Transverse colon (tissue), 4 donors: ENCODE data around the gene TADA2B. TPM values are rescaled to one million over a fixed set of nuclear protein-coding genes. Genes with fewer than 3 reads are reported as not detected.
"Not testable (repeated sequence)": the region's sequence is repeated elsewhere in the genome, so short reads cannot be mapped to it uniquely, and the experiment has no call there.

Source experiments
- DNase-seq: peaks from one replicate; pipeline ENCODE4 v3.0.0-alpha.2; 2019
- H3K27ac ChIP-seq, 4 donors: fragments of 200-600 bp; sonication (generic); 2 replicates each; pipeline ENCODE4 v1.5.1; 2016 to 2018; ENCODE audit warnings: inconsistent platforms in 4 of 4
- H3K27me3 ChIP-seq: fragments of 200-600 bp; sonication (generic); 2 replicates; pipeline ENCODE4 v1.5.1; 2017; ENCODE audit warnings: inconsistent platforms
- H3K36me3 ChIP-seq, 4 donors: fragments of 200-600 bp; sonication (generic); 2 replicates each; pipeline ENCODE4 v1.5.1; 2017 to 2019; ENCODE audit warnings: inconsistent platforms in 4 of 4
- H3K4me1 ChIP-seq, 4 donors: fragments of 200-600 bp; sonication (generic); 2 replicates each; pipeline ENCODE4 v1.5.1; 2017 to 2020; ENCODE audit warnings: inconsistent platforms in 4 of 4
- H3K4me3 ChIP-seq, 4 donors: fragments of 200-600 bp; sonication (generic); 1 replicate in 1 of 4; 2 replicates in 3 of 4; pipeline versions ENCODE4 v1.5.1 to v1.6.1; 2017 to 2019; ENCODE audit warnings: inconsistent platforms in 4 of 4
- H3K9me3 ChIP-seq, 2 donors: fragments of 200-600 bp; sonication (generic); 2 replicates each; pipeline ENCODE4 v1.5.1; 2017 to 2019; ENCODE audit warnings: inconsistent platforms in 2 of 2
- CTCF ChIP-seq, 5 experiments: fragments of 200-600 bp in 3 of 5; fragments of 450-650 bp in 2 of 5; sonication (generic) in 3 of 5; IDR thresholded peaks; 1 replicate in 2 of 5; 2 replicates in 3 of 5; pipeline ENCODE4 v1.5.1; 2016 to 2017; ENCODE audit warnings: antibody characterized with exemption in 5 of 5, inconsistent platforms in 3 of 5, mild to moderate bottlenecking in 2 of 5, moderate library complexity in 1 of 5
- EP300 ChIP-seq: sonication (generic); formaldehyde crosslinking; IDR thresholded peaks from one replicate; pipeline ENCODE4 v1.6.1; 2017; ENCODE audit warnings: antibody characterized with exemption, low read depth
- POLR2A ChIP-seq: fragments of 450-650 bp; IDR thresholded peaks from one replicate; pipeline ENCODE4 v1.6.1; 2016; ENCODE audit warnings: antibody characterized with exemption, mild to moderate bottlenecking, moderate library complexity
- POLR2AphosphoS5 ChIP-seq, 3 donors: sonication (generic); formaldehyde crosslinking; IDR thresholded peaks; one replicate each; pipeline ENCODE4 v1.6.1; 2016; ENCODE audit warnings: antibody characterized with exemption in 3 of 3
- WGBS, 2 donors: methylation state at CpG; one replicate each; pipeline ENCODE4 v1.1.5; 2018; ENCODE audit warnings: low coverage in 1 of 2; 5-methylcytosine and 5-hydroxymethylcytosine counted together
- in situ Hi-C, 4 donors: fragments of 200-750 bp; cut with MboI; loops; one replicate each; pipeline versions ENCODE4 v1.15.0 to v1.15.1; 2017; ENCODE audit warnings: low sequenced_read_pairs in 3 of 4, low pct_ligation_motif_present in 1 of 4, low pct_unique_long_range_greater_than_20kb in 1 of 4
- intact Hi-C: fragments of 100-400 bp; cut with DNase I; formaldehyde crosslinking; loops from one replicate; pipeline ENCODE4 v1.15.1; 2023; ENCODE audit warnings: low total_unique reads
- total RNA-seq, 4 donors: library from RNA; depleted of rRNA; stranded (reverse); fragments of >200 nt; gene quantifications; one replicate each; pipeline ENCODE4 v1.1.0, GENCODE V29; 2016

TADA2B gene
- total RNA-seq, 4 donors from 2014 or later, result 18.7 to 31.8 (median 27.4) TPM

- intact Hi-C loops (no loop called here), in situ Hi-C loops (no loop called here)
- no peak for DNase-seq
- Histone ChIP-seq H3K4me3 (peak overlapping the region in 1 of 4 donors; percentile 20), H3K36me3 (no peaks in the 10 kb centered on the region), H3K27ac (no peak overlapping the region), H3K9me3 (peaks cover 0 to 3% of the 10 kb centered on the region in 2 donors), H3K27me3 (peaks cover 17% of the 10 kb centered on the region), H3K4me1 (no peaks in the 10 kb centered on the region)
- WGBS, 2 donors, result 67% methylated on average over 1 to 9 of the region's 9 CpGs
- TF ChIP-seq CTCF (IDR thresholded peaks at IDR 0.05) (no peak), POLR2A (no peak), POLR2AphosphoS5 (IDR thresholded peaks at IDR 0.05) (no peak), EP300 (no peak)
Measured at GRCh38 chr4:7083597-7084563, 40.7 kb downstream of the TADA2B start.

- H3K27ac ChIP-seq, H3K9me3 ChIP-seq, in situ Hi-C loops, H3K36me3 ChIP-seq, H3K4me1 ChIP-seq, DNase-seq, intact Hi-C loops: not testable (repeated sequence)
- H3K27me3 ChIP-seq, result peaks cover 17% of the 10 kb centered on the region
- WGBS, 2 donors, result 33 to 40% methylated on average over 2 to 9 of the region's 9 CpGs
- peak overlapping the region in 1 of 4 donors; percentile 20 for H3K4me3 ChIP-seq
Measured at GRCh38 chr4:7084564-7084961, 41.4 kb downstream of the TADA2B start.

GRCh38 chr4:7086384-7086783 is 43.2 kb downstream of the TADA2B start:
- 13 to 25% methylated on average over 1 of the region's 1 CpG for WGBS, 2 donors
- in situ Hi-C loops (no loop called here), intact Hi-C loops (no loop called here)
- peaks cover 17% of the 10 kb centered on the region for H3K27me3 ChIP-seq
- no peak overlapping the region for H3K4me3 ChIP-seq
- TF ChIP-seq CTCF (IDR thresholded peaks at IDR 0.05), result no peak
- TF ChIP-seq POLR2A, result no peak
- no peak for TF ChIP-seq EP300
- TF ChIP-seq POLR2AphosphoS5 (IDR thresholded peaks at IDR 0.05), result no peak
- H3K4me1 ChIP-seq, result peaks cover 0 to 11% (median 3%) of the 10 kb centered on the region in 4 donors
- no peak for DNase-seq
- H3K27ac ChIP-seq, result no peak overlapping the region
- H3K9me3 ChIP-seq, result peaks cover 0 to 3% of the 10 kb centered on the region in 2 donors
- no peaks in the 10 kb centered on the region for H3K36me3 ChIP-seq

- H3K36me3 ChIP-seq, result no peaks in the 10 kb centered on the region
- DNase-seq, result no peak
- 73 to 86% methylated on average over 3 of the region's 3 CpGs for WGBS, 2 donors
- H3K4me1 ChIP-seq, result peaks cover 0 to 11% (median 3%) of the 10 kb centered on the region in 4 donors
- in situ Hi-C loops, result no loop called here
- no peak overlapping the region for H3K4me3 ChIP-seq
- intact Hi-C loops, result no loop called here
- peaks cover 17% of the 10 kb centered on the region for H3K27me3 ChIP-seq
- no peak overlapping the region for H3K27ac ChIP-seq
- no peak for TF ChIP-seq POLR2AphosphoS5 (IDR thresholded peaks at IDR 0.05)
- peaks cover 0 to 3% of the 10 kb centered on the region in 2 donors for H3K9me3 ChIP-seq
Measured at GRCh38 chr4:7087036-7087435, 43.9 kb downstream of the TADA2B start.

GRCh38 chr4:7089213-7089986 is 46.2 kb downstream of the TADA2B start:
- in situ Hi-C loops (no loop called here), intact Hi-C loops (no loop called here)
- 57 to 70% methylated on average over 3 to 5 of the region's 5 CpGs for WGBS, 2 donors
- peaks cover 0 to 11% (median 3%) of the 10 kb centered on the region in 4 donors for H3K4me1 ChIP-seq
- no peaks in the 10 kb centered on the region for H3K36me3 ChIP-seq
- H3K4me3 ChIP-seq, result no peak overlapping the region
- DNase-seq, result no peak
- peak overlapping the region in 1 of 4 donors; percentile 29 for H3K27ac ChIP-seq
- peaks cover 13% of the 10 kb centered on the region for H3K27me3 ChIP-seq
- TF ChIP-seq POLR2A (no peak), CTCF (IDR thresholded peaks at IDR 0.05) (no peak), POLR2AphosphoS5 (IDR thresholded peaks at IDR 0.05) (no peak), EP300 (no peak)
- H3K9me3 ChIP-seq, result peaks cover 0 to 3% of the 10 kb centered on the region in 2 donors
